Measurements from ENCODE around the gene PUM1.

PUM1 gene

DNA sequence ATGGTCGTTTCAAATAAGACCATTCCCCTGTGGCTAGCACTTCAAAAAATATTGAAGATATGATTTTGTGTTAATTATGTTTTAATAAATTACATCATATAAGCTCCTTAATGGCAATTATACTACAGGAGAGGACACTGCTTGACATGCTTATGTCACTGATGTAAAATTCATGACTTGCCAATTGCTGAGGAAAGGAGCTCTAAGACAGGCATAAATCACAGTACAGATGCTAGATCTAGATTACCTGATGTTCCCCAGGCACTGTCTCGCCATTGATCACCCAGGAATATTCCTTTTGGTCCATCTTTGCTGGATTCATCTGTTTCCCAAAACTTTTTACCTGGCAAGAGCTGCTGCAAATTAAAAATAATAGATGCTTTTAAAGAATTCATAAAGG, 58.8 kb downstream of the PUM1 start:
- Histone ChIP-seq H3K23ac (ENCODE audit: low read depth, low read length, poor library complexity) (no peak overlapping the region), H3K14ac (ENCODE audit: low read length) (no peak overlapping the region), H3K9ac (ENCODE audit: low read depth, low read length, poor library complexity) (no peak overlapping the region), H3K36me3 (replicated peaks in 1 of 2; ENCODE audit: control insufficient read depth in 2 of 2, insufficient read depth in 2 of 2, low read length in 2 of 2) (peaks cover 14 to 87% of the 10 kb centered on the region in 2 donors), H3K27me3 (ENCODE audit: control insufficient read depth in 3 of 3, insufficient read depth in 3 of 3, low read depth in 1 of 3, low read length in 3 of 3) (no peaks in the 10 kb centered on the region), H3K4me1 (ENCODE audit: control insufficient read depth in 2 of 2, insufficient read depth in 1 of 2, low read depth in 1 of 2, low read length in 2 of 2) (peaks cover 0 to 3% of the 10 kb centered on the region in 2 donors), H3K9me3 (replicated peaks in 1 of 2; ENCODE audit: control insufficient read depth in 2 of 2, insufficient read depth in 1 of 2, low read depth in 1 of 2, low read length in 2 of 2) (no peaks in the 10 kb centered on the region), H2BK120ac (ENCODE audit: low read depth, low read length) (no peak overlapping the region), H4K8ac (ENCODE audit: low read depth, low read length) (no peak overlapping the region), H3K79me1 (ENCODE audit: low read depth, low read length) (peaks cover 3% of the 10 kb centered on the region), H2BK12ac (ENCODE audit: low read length) (no peak overlapping the region), H3K27ac (replicated peaks; ENCODE audit: low read length) (no peak overlapping the region), H3K4me2 (ENCODE audit: insufficient read depth, low read length, poor library complexity, severe bottlenecking) (no peak overlapping the region), H2BK15ac (ENCODE audit: low read length) (no peak overlapping the region), H2AK5ac (ENCODE audit: low read depth, low read length) (no peak overlapping the region), H2BK5ac (ENCODE audit: low read length) (no peak overlapping the region), H3K4ac (ENCODE audit: low read length) (no peak overlapping the region), H3K18ac (ENCODE audit: low read length) (no peak overlapping the region), H2AFZ (ENCODE audit: low read length) (no peak overlapping the region), H4K91ac (ENCODE audit: low read depth, low read length, poor library complexity) (no peak overlapping the region), H3K4me3 (ENCODE audit: low read length in 2 of 2) (no peak overlapping the region)
- no peak for DNase-seq (ENCODE audit: low spot score)
- no CpG with 5 or more reads among the region's 2 CpGs for WGBS, 2 donors (ENCODE audit: extremely low coverage in 2 of 2, insufficient read length in 2 of 2, insufficient replicate concordance in 1 of 2)

- H3K4me1 ChIP-seq (ENCODE audit: control insufficient read depth in 2 of 2, insufficient read depth in 1 of 2, low read depth in 1 of 2, low read length in 2 of 2) = peaks cover 0 to 3% of the 10 kb centered on the region in 2 donors
- no peak overlapping the region for H2AFZ ChIP-seq (ENCODE audit: low read length)
- no CpG with 5 or more reads among the region's 6 CpGs for WGBS, 2 donors (ENCODE audit: extremely low coverage in 2 of 2, insufficient read length in 2 of 2, insufficient replicate concordance in 1 of 2)
Measured at GRCh38 chr1:31005617-31006166, 59.8 kb downstream of the PUM1 start.

GRCh38 chr1:31005198-31005597, 60.3 kb downstream of the PUM1 start:
- DNase-seq (ENCODE audit: low spot score) = no peak
- Histone ChIP-seq H3K9me3 (replicated peaks in 1 of 2; ENCODE audit: control insufficient read depth in 2 of 2, insufficient read depth in 1 of 2, low read depth in 1 of 2, low read length in 2 of 2) (no peaks in the 10 kb centered on the region), H3K9ac (ENCODE audit: low read depth, low read length, poor library complexity) (no peak overlapping the region), H3K4me3 (ENCODE audit: low read length in 2 of 2) (no peak overlapping the region), H4K8ac (ENCODE audit: low read depth, low read length) (no peak overlapping the region), H3K27ac (replicated peaks; ENCODE audit: low read length) (no peak overlapping the region), H3K4ac (ENCODE audit: low read length) (no peak overlapping the region), H2BK5ac (ENCODE audit: low read length) (no peak overlapping the region), H2AFZ (ENCODE audit: low read length) (no peak overlapping the region), H3K27me3 (ENCODE audit: control insufficient read depth in 3 of 3, insufficient read depth in 3 of 3, low read depth in 1 of 3, low read length in 3 of 3) (no peaks in the 10 kb centered on the region), H4K91ac (ENCODE audit: low read depth, low read length, poor library complexity) (no peak overlapping the region), H3K4me2 (ENCODE audit: insufficient read depth, low read length, poor library complexity, severe bottlenecking) (no peak overlapping the region), H3K4me1 (ENCODE audit: control insufficient read depth in 2 of 2, insufficient read depth in 1 of 2, low read depth in 1 of 2, low read length in 2 of 2) (no peaks in the 10 kb centered on the region), H3K23ac (ENCODE audit: low read depth, low read length, poor library complexity) (no peak overlapping the region), H3K36me3 (replicated peaks in 1 of 2; ENCODE audit: control insufficient read depth in 2 of 2, insufficient read depth in 2 of 2, low read length in 2 of 2) (peaks cover 16 to 89% of the 10 kb centered on the region in 2 donors), H2BK12ac (ENCODE audit: low read length) (no peak overlapping the region), H2AK5ac (ENCODE audit: low read depth, low read length) (no peak overlapping the region), H3K14ac (ENCODE audit: low read length) (no peak overlapping the region), H3K18ac (ENCODE audit: low read length) (no peak overlapping the region), H2BK15ac (ENCODE audit: low read length) (no peak overlapping the region), H3K79me1 (ENCODE audit: low read depth, low read length) (peaks cover 3% of the 10 kb centered on the region), H2BK120ac (ENCODE audit: low read depth, low read length) (no peak overlapping the region)
- no CpG with 5 or more reads among the region's 3 CpGs for WGBS, 2 donors (ENCODE audit: extremely low coverage in 2 of 2, insufficient read length in 2 of 2, insufficient replicate concordance in 1 of 2)

More at GRCh38 chr1:31005617-31006166, 59.8 kb downstream of the PUM1 start:
- Histone ChIP-seq H3K27ac (replicated peaks; ENCODE audit: low read length) (no peak overlapping the region), H3K9ac (ENCODE audit: low read depth, low read length, poor library complexity) (no peak overlapping the region), H2BK120ac (ENCODE audit: low read depth, low read length) (no peak overlapping the region), H3K4ac (ENCODE audit: low read length) (no peak overlapping the region), H2BK12ac (ENCODE audit: low read length) (no peak overlapping the region), H3K9me3 (replicated peaks in 1 of 2; ENCODE audit: control insufficient read depth in 2 of 2, insufficient read depth in 1 of 2, low read depth in 1 of 2, low read length in 2 of 2) (no peaks in the 10 kb centered on the region), H2AK5ac (ENCODE audit: low read depth, low read length) (no peak overlapping the region), H2BK5ac (ENCODE audit: low read length) (no peak overlapping the region), H4K8ac (ENCODE audit: low read depth, low read length) (no peak overlapping the region), H3K23ac (ENCODE audit: low read depth, low read length, poor library complexity) (no peak overlapping the region), H3K27me3 (ENCODE audit: control insufficient read depth in 3 of 3, insufficient read depth in 3 of 3, low read depth in 1 of 3, low read length in 3 of 3) (no peaks in the 10 kb centered on the region), H3K18ac (ENCODE audit: low read length) (no peak overlapping the region), H2BK15ac (ENCODE audit: low read length) (no peak overlapping the region), H3K4me2 (ENCODE audit: insufficient read depth, low read length, poor library complexity, severe bottlenecking) (no peak overlapping the region), H3K14ac (ENCODE audit: low read length) (no peak overlapping the region), H3K79me1 (ENCODE audit: low read depth, low read length) (peaks cover 3% of the 10 kb centered on the region), H3K4me3 (ENCODE audit: low read length in 2 of 2) (no peak overlapping the region), H3K36me3 (replicated peaks in 1 of 2; ENCODE audit: control insufficient read depth in 2 of 2, insufficient read depth in 2 of 2, low read length in 2 of 2) (peaks cover 16 to 89% of the 10 kb centered on the region in 2 donors), H4K91ac (ENCODE audit: low read depth, low read length, poor library complexity) (no peak overlapping the region)
- no peak for DNase-seq (ENCODE audit: low spot score)

- no peak overlapping the region for H4K91ac ChIP-seq (ENCODE audit: low read depth, low read length, poor library complexity)
- H3K23ac ChIP-seq (ENCODE audit: low read depth, low read length, poor library complexity) = no peak overlapping the region
- no peak overlapping the region for H3K4me2 ChIP-seq (ENCODE audit: insufficient read depth, low read length, poor library complexity, severe bottlenecking)
- H3K4me3 ChIP-seq (ENCODE audit: low read length in 2 of 2) = no peak overlapping the region
- H3K27ac ChIP-seq (replicated peaks; ENCODE audit: low read length) = no peak overlapping the region
- DNase-seq (ENCODE audit: low spot score) = no peak
- H2BK5ac ChIP-seq (ENCODE audit: low read length) = no peak overlapping the region
- H3K4ac ChIP-seq (ENCODE audit: low read length) = no peak overlapping the region
- no peak overlapping the region for H4K8ac ChIP-seq (ENCODE audit: low read depth, low read length)
- H2AK5ac ChIP-seq (ENCODE audit: low read depth, low read length) = no peak overlapping the region
- H3K79me1 ChIP-seq (ENCODE audit: low read depth, low read length) = peaks cover 3% of the 10 kb centered on the region
- no peak overlapping the region for H3K18ac ChIP-seq (ENCODE audit: low read length)
- H2BK120ac ChIP-seq (ENCODE audit: low read depth, low read length) = no peak overlapping the region
- no peaks in the 10 kb centered on the region for H3K27me3 ChIP-seq (ENCODE audit: control insufficient read depth in 3 of 3, insufficient read depth in 3 of 3, low read depth in 1 of 3, low read length in 3 of 3)
- no peak overlapping the region for H2BK12ac ChIP-seq (ENCODE audit: low read length)
- no peak overlapping the region for H3K14ac ChIP-seq (ENCODE audit: low read length)
- no peak overlapping the region for H2BK15ac ChIP-seq (ENCODE audit: low read length)
- H3K36me3 ChIP-seq (replicated peaks in 1 of 2; ENCODE audit: control insufficient read depth in 2 of 2, insufficient read depth in 2 of 2, low read length in 2 of 2) = peaks cover 16 to 93% of the 10 kb centered on the region in 2 donors
- H3K4me1 ChIP-seq (ENCODE audit: control insufficient read depth in 2 of 2, insufficient read depth in 1 of 2, low read depth in 1 of 2, low read length in 2 of 2) = no peaks in the 10 kb centered on the region
- no peak overlapping the region for H3K9ac ChIP-seq (ENCODE audit: low read depth, low read length, poor library complexity)
- H2AFZ ChIP-seq (ENCODE audit: low read length) = no peak overlapping the region
- H3K9me3 ChIP-seq (replicated peaks in 1 of 2; ENCODE audit: control insufficient read depth in 2 of 2, insufficient read depth in 1 of 2, low read depth in 1 of 2, low read length in 2 of 2) = no peaks in the 10 kb centered on the region
Measured at GRCh38 chr1:31004231-31004621, 61.3 kb downstream of the PUM1 start.
